Body of pancreas (tissue), 4 donors: ENCODE measurements around the gene FNDC3B. TPM values are rescaled to one million over a fixed set of nuclear protein-coding genes. Genes with fewer than 3 reads are reported as not detected.

Source experiments
- ATAC-seq: fragments of 150-250 bp; one replicate; pipeline ENCODE4 v1.9.1; 2016
- DNase-seq, 4 donors: peaks; one replicate each; pipeline ENCODE4 v3.0.0-alpha.2; 2019
- H3K27ac ChIP-seq, 4 donors: fragments of 200-600 bp; sonication (generic); 1 replicate in 3 of 4; 2 replicates in 1 of 4; pipeline versions ENCODE4 v1.5.1 to v1.6.1; 2016 to 2019; ENCODE audit warnings: mild to moderate bottlenecking in 1 of 4, mixed read lengths in 1 of 4, moderate library complexity in 1 of 4
- H3K27me3 ChIP-seq, 2 donors: fragments of 200-600 bp; sonication (generic); one replicate each; pipeline ENCODE4 v1.6.0; 2016; ENCODE audit warnings: mild to moderate bottlenecking in 1 of 2
- H3K36me3 ChIP-seq, 2 donors: fragments of 200-600 bp; sonication (generic); replicated peaks in 1 of 2; 2 replicates each; pipeline ENCODE4 v1.5.1; 2016; ENCODE audit warnings: low read depth in 2 of 2; ENCODE audit not compliant: insufficient read depth in 1 of 2
- H3K4me1 ChIP-seq: fragments of 200-600 bp; sonication (generic); one replicate; pipeline ENCODE4 v1.6.0; 2016
- H3K4me3 ChIP-seq, 2 donors: fragments of 200-600 bp; sonication (generic); 1 replicate in 1 of 2; 2 replicates in 1 of 2; pipeline ENCODE4 v1.5.1; 2016 to 2019
- H3K9me3 ChIP-seq, 3 donors: fragments of 200-600 bp; sonication (generic); 1 replicate in 2 of 3; 2 replicates in 1 of 3; pipeline ENCODE4 v1.5.1; 2016
- CTCF ChIP-seq, 7 experiments: fragments of 450-650 bp in 4 of 7; fragments of 200-600 bp in 3 of 7; sonication (generic) in 3 of 7; IDR thresholded peaks; one replicate each; pipeline ENCODE4 v1.5.1; 2016 to 2019; ENCODE audit warnings: antibody characterized with exemption in 7 of 7
- POLR2A ChIP-seq, 3 donors: fragments of 450-650 bp; IDR thresholded peaks; one replicate each; pipeline ENCODE4 v1.6.1; 2016; ENCODE audit warnings: antibody characterized with exemption in 3 of 3, mild to moderate bottlenecking in 2 of 3
- WGBS, 2 donors: methylation state at CpG; one replicate each; pipeline ENCODE4 v1.1.5; 2017; 5-methylcytosine and 5-hydroxymethylcytosine counted together
- intact Hi-C: fragments of 100-400 bp; cut with DNase I; formaldehyde crosslinking; loops from one replicate; pipeline ENCODE4 v1.15.1; 2023
- total RNA-seq, 2 donors: library from RNA; depleted of rRNA; stranded (reverse); fragments of >200 nt; gene quantifications; one replicate each; pipeline ENCODE4 v1.1.0, GENCODE V29; 2016

The FNDC3B gene
- total RNA-seq, 2 donors from 2014 or later = 64.3 to 86.0 TPM

- WGBS, 2 donors = 78 to 85% methylated on average over 6 of the region's 6 CpGs
- ATAC-seq (no peak), DNase-seq (no peak)
- H3K36me3 ChIP-seq = peaks cover 0 to 7% of the 10 kb centered on the region in 2 donors
- H3K27ac ChIP-seq = peak overlapping the region in 1 of 4 donors; percentile 9
- H3K4me1 ChIP-seq = peaks cover 16% of the 10 kb centered on the region
- TF ChIP-seq POLR2A (IDR thresholded peaks at IDR 0.05) (no peak), CTCF (IDR thresholded peaks at IDR 0.05) (no peak)
- intact Hi-C loops = no loop called here
- H3K9me3 ChIP-seq = no peaks in the 10 kb centered on the region
- no peaks in the 10 kb centered on the region for H3K27me3 ChIP-seq
- no peak overlapping the region for H3K4me3 ChIP-seq
These were observed 81.5 kb downstream of the FNDC3B start for GRCh38 chr3:172120912-172121311.

- Histone ChIP-seq H3K27ac (peak overlapping the region in 1 of 4 donors; percentile 9), H3K27me3 (no peaks in the 10 kb centered on the region), H3K9me3 (no peaks in the 10 kb centered on the region), H3K4me1 (peaks cover 27% of the 10 kb centered on the region), H3K4me3 (no peak overlapping the region), H3K36me3 (no peaks in the 10 kb centered on the region)
- 66 to 68% methylated on average over 6 of the region's 6 CpGs for WGBS, 2 donors
- DNase-seq = no peak
- TF ChIP-seq POLR2A (IDR thresholded peaks at IDR 0.05) (no peak), CTCF (IDR thresholded peaks at IDR 0.05) (no peak)
- no peak for ATAC-seq
- intact Hi-C loops = no loop called here
These were observed 82.6 kb downstream of the FNDC3B start for GRCh38 chr3:172121981-172122380.

GRCh38 chr3:172124271-172124670 lies 84.9 kb downstream of the FNDC3B start:
- Histone ChIP-seq H3K27me3 (no peaks in the 10 kb centered on the region), H3K4me3 (no peak overlapping the region), H3K4me1 (peaks cover 48% of the 10 kb centered on the region), H3K36me3 (no peaks in the 10 kb centered on the region), H3K27ac (peak overlapping the region in 3 of 4 donors; percentile 20 to 68 (median 41)), H3K9me3 (no peaks in the 10 kb centered on the region)
- WGBS, 2 donors = 96 to 98% methylated on average over 5 of the region's 5 CpGs
- no peak for TF ChIP-seq CTCF (IDR thresholded peaks at IDR 0.05)
- TF ChIP-seq POLR2A (IDR thresholded peaks at IDR 0.05) = no peak
- no peak for DNase-seq
- no peak for ATAC-seq
- intact Hi-C loops = no loop called here

GRCh38 chr3:172125053-172125452 lies 85.7 kb downstream of the FNDC3B start:
- H3K36me3 ChIP-seq = no peaks in the 10 kb centered on the region
- no peaks in the 10 kb centered on the region for H3K27me3 ChIP-seq
- ATAC-seq (no peak), DNase-seq (no peak)
- no peak for TF ChIP-seq POLR2A (IDR thresholded peaks at IDR 0.05)
- no peak for TF ChIP-seq CTCF (IDR thresholded peaks at IDR 0.05)
- no peak overlapping the region for H3K4me3 ChIP-seq
- intact Hi-C loops = no loop called here
- peak overlapping the region; percentile 20 to 78 (median 70) for H3K27ac ChIP-seq
- peaks cover 55% of the 10 kb centered on the region for H3K4me1 ChIP-seq
- H3K9me3 ChIP-seq = no peaks in the 10 kb centered on the region
- 73% methylated on average over 4 to 6 of the region's 6 CpGs for WGBS, 2 donors

GRCh38 chr3:172125963-172126457 lies 86.6 kb downstream of the FNDC3B start:
- peak; percentile 55 to 76 (median 68) for DNase-seq
- TF ChIP-seq POLR2A (IDR thresholded peaks at IDR 0.05) (peak in 1 of 3 donors; percentile 10), CTCF (IDR thresholded peaks at IDR 0.05) (no peak)
- intact Hi-C loops = no loop called here
- no peaks in the 10 kb centered on the region for H3K36me3 ChIP-seq
- peaks cover 59% of the 10 kb centered on the region for H3K4me1 ChIP-seq
- WGBS, 2 donors = 17 to 37% methylated on average over 6 of the region's 6 CpGs
- no peaks in the 10 kb centered on the region for H3K27me3 ChIP-seq
- no peak overlapping the region for H3K4me3 ChIP-seq
- peak; percentile 75 for ATAC-seq
- H3K9me3 ChIP-seq = no peaks in the 10 kb centered on the region
- peak overlapping the region; percentile 20 to 78 (median 70) for H3K27ac ChIP-seq
